Vagina (tissue), 2 donors: ENCODE results near the gene MEG3.

ENCODE experiments used
- CTCF ChIP-seq, 3 experiments: fragments of 450-650 bp in 2 of 3; fragments of 200-600 bp in 1 of 3; sonication (generic) in 1 of 3; IDR thresholded peaks; one replicate each; pipeline ENCODE4 v1.5.1; 2017 to 2019; ENCODE audit warnings: antibody characterized with exemption in 3 of 3, mild to moderate bottlenecking in 2 of 3, moderate library complexity in 2 of 3
- POLR2A ChIP-seq, 2 donors: fragments of 450-650 bp; IDR thresholded peaks; one replicate each; pipeline ENCODE4 v1.6.1; 2017; ENCODE audit warnings: antibody characterized with exemption in 2 of 2, mild to moderate bottlenecking in 2 of 2, moderate library complexity in 2 of 2

DNA sequence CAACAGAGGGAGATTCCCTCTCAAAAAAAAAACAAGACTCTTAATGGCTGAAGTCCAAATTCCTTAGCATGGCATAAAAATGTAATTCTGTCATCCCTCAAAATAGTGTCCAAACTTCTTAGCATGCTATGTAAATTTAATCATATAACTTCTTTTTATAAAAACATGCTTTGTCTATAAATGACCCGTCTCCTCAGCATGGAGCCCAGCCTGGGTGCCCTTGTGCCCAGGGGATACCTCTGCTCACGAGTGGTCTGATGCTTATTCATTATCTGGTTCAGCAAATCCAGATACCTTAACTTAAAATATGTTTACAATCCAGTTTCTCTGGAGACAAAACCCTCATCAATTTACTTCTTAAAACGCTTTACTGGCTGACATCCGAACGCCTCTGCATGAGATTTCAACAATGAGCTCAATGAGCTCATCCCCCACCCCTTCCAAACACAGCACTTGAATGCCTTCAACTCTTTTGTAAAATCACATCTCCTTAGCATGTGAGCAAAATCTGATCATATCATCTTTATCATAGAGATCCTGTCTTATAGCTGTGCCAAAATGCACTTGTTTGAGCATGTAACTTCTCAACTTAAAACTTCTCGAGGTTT lies 61.9 kb downstream of the MEG3 start:
- TF ChIP-seq CTCF (IDR thresholded peaks at IDR 0.05) (no peak), POLR2A (IDR thresholded peaks at IDR 0.05) (no peak)
